Suprapubic skin (tissue), 4 donors: ENCODE results near the gene CECR2. TPM values are rescaled to one million over a fixed set of nuclear protein-coding genes. Genes with fewer than 3 reads are reported as not detected.

ENCODE experiments used
- DNase-seq, 2 donors: peaks; one replicate each; pipeline ENCODE4 v3.0.0-alpha.2; 2019; ENCODE audit warnings: low spot score in 2 of 2
- H3K27ac ChIP-seq: fragments of 200-600 bp; sonication (generic); one replicate; pipeline ENCODE4 v1.5.1; 2019
- H3K27me3 ChIP-seq: fragments of 200-600 bp; sonication (generic); one replicate; pipeline ENCODE4 v1.5.1; 2019
- H3K36me3 ChIP-seq: fragments of 200-600 bp; sonication (generic); one replicate; pipeline ENCODE4 v1.5.1; 2019
- H3K4me1 ChIP-seq: fragments of 200-600 bp; sonication (generic); one replicate; pipeline ENCODE4 v1.5.1; 2019
- H3K4me3 ChIP-seq: fragments of 200-600 bp; sonication (generic); one replicate; pipeline ENCODE4 v1.5.1; 2019; ENCODE audit warnings: mild to moderate bottlenecking
- H3K9me3 ChIP-seq: fragments of 200-600 bp; sonication (generic); one replicate; pipeline ENCODE4 v1.5.1; 2019
- EP300 ChIP-seq: sonication (generic); formaldehyde crosslinking; IDR thresholded peaks from one replicate; pipeline ENCODE4 v1.6.1; 2017; ENCODE audit warnings: antibody characterized with exemption
- POLR2A ChIP-seq, 2 donors: fragments of 450-650 bp; IDR thresholded peaks; one replicate each; pipeline ENCODE4 v1.6.1; 2017; ENCODE audit warnings: antibody characterized with exemption in 2 of 2, mild to moderate bottlenecking in 2 of 2, moderate library complexity in 2 of 2
- POLR2AphosphoS5 ChIP-seq, 3 donors: sonication (generic); formaldehyde crosslinking; IDR thresholded peaks; one replicate each; pipeline ENCODE4 v1.6.1; 2017; ENCODE audit warnings: antibody characterized with exemption in 3 of 3
- WGBS: methylation state at CpG from one replicate; pipeline ENCODE4 v1.1.5; 2018; 5-methylcytosine and 5-hydroxymethylcytosine counted together
- total RNA-seq, 4 donors: library from RNA; depleted of rRNA; stranded (reverse); fragments of >200 nt; gene quantifications; one replicate each; pipeline ENCODE4 v1.1.0, GENCODE V29; 2016
- TF ChIP-seq, protein P1 (sequence below), 2 donors: fragments of 200-600 bp in 1 of 2; fragments of 450-650 bp in 1 of 2; sonication (generic) in 1 of 2; IDR thresholded peaks; one replicate each; pipeline ENCODE4 v1.5.1; 2016 to 2019; ENCODE audit warnings: antibody characterized with exemption in 2 of 2, mild to moderate bottlenecking in 1 of 2, moderate library complexity in 1 of 2

The CECR2 gene
- total RNA-seq, 4 donors from 2014 or later: 2.5 to 3.9 (median 3.7) TPM

DNA sequence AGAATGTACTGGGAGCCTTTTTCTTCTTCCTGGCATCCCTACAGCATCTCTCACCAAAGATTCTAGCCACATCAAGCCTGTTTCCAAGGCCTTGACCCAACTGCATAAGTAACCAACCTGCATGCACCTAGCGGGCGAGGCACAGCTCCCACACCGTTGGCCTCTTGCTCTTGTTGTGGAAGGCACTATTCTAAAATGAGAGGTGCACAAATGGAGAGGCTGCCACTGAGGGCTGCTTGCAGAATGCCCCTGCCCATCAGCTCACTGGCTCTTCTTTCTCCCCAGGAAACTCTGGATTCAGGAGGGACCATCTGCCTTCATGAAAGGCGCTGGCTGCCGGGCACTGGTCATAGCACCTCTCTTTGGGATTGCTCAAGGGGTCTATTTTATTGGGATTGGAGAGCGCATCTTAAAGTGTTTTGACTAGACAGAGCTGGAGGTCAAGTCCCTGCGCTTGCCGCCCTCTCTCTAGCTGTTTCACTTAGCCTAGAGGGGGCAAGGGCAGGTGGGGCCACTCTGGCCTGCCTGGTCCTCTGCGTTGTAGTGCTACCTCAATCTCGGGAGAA is 220.6 kb downstream of the CECR2 start:
- TF ChIP-seq, protein P1, sequence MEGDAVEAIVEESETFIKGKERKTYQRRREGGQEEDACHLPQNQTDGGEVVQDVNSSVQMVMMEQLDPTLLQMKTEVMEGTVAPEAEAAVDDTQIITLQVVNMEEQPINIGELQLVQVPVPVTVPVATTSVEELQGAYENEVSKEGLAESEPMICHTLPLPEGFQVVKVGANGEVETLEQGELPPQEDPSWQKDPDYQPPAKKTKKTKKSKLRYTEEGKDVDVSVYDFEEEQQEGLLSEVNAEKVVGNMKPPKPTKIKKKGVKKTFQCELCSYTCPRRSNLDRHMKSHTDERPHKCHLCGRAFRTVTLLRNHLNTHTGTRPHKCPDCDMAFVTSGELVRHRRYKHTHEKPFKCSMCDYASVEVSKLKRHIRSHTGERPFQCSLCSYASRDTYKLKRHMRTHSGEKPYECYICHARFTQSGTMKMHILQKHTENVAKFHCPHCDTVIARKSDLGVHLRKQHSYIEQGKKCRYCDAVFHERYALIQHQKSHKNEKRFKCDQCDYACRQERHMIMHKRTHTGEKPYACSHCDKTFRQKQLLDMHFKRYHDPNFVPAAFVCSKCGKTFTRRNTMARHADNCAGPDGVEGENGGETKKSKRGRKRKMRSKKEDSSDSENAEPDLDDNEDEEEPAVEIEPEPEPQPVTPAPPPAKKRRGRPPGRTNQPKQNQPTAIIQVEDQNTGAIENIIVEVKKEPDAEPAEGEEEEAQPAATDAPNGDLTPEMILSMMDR (IDR thresholded peaks at IDR 0.05): no peak
- no peak for TF ChIP-seq POLR2A (IDR thresholded peaks at IDR 0.05)
- no peak for TF ChIP-seq POLR2AphosphoS5 (IDR thresholded peaks at IDR 0.05)
- TF ChIP-seq EP300: no peak
- Histone ChIP-seq H3K9me3 (no peaks in the 10 kb centered on the region), H3K27me3 (no peaks in the 10 kb centered on the region), H3K27ac (no peak overlapping the region), H3K36me3 (peaks cover 51% of the 10 kb centered on the region), H3K4me3 (no peak overlapping the region), H3K4me1 (no peaks in the 10 kb centered on the region)
- no peak for DNase-seq
- WGBS: 91% methylated on average over 10 of the region's 10 CpGs

GRCh38 chr22:17590586-17590985 is 221.3 kb downstream of the CECR2 start:
- no peak for TF ChIP-seq POLR2A (IDR thresholded peaks at IDR 0.05)
- TF ChIP-seq EP300: no peak
- TF ChIP-seq, protein P1 (IDR thresholded peaks at IDR 0.05): no peak
- TF ChIP-seq POLR2AphosphoS5 (IDR thresholded peaks at IDR 0.05): no peak
- no peaks in the 10 kb centered on the region for H3K27me3 ChIP-seq
- no peak for DNase-seq
- H3K4me3 ChIP-seq: no peak overlapping the region
- no peaks in the 10 kb centered on the region for H3K4me1 ChIP-seq
- H3K27ac ChIP-seq: no peak overlapping the region
- 91% methylated on average over 5 of the region's 5 CpGs for WGBS
- H3K9me3 ChIP-seq: no peaks in the 10 kb centered on the region
- peaks cover 58% of the 10 kb centered on the region for H3K36me3 ChIP-seq

- Histone ChIP-seq H3K36me3 (peaks cover 74% of the 10 kb centered on the region), H3K4me3 (no peak overlapping the region), H3K27ac (no peak overlapping the region), H3K4me1 (no peaks in the 10 kb centered on the region), H3K9me3 (no peaks in the 10 kb centered on the region), H3K27me3 (no peaks in the 10 kb centered on the region)
- DNase-seq: no peak
- WGBS: 88% methylated on average over 5 of the region's 5 CpGs
- TF ChIP-seq POLR2A (IDR thresholded peaks at IDR 0.05) (no peak), POLR2AphosphoS5 (IDR thresholded peaks at IDR 0.05) (no peak)
- TF ChIP-seq, protein P1 (IDR thresholded peaks at IDR 0.05): no peak
These were observed 222.9 kb downstream of the CECR2 start for GRCh38 chr22:17592201-17592600.

DNA sequence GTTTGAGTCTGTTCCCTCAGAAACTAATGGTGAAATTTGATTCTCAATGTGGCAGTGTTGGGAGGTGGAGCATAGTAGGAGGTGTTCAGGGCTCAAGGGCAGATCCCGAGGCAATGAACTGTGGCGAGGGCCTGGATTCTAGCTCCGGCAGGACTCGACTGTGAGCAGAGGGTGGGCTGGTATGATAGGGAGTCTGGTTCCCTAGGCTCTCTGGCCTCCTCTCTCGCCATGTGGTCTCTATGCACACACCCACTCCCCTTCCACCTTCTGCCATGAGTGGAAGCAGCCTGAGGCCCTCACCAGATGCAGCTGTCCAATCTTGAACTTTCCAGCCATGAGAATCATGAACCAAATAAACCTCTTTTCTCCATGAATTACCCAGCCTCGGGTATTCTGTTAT is 227.0 kb downstream of the CECR2 start:
- no peak for DNase-seq
- H3K9me3 ChIP-seq: no peaks in the 10 kb centered on the region
- WGBS: 92% methylated on average over 6 of the region's 6 CpGs
- H3K4me3 ChIP-seq: no peak overlapping the region
- no peak overlapping the region for H3K27ac ChIP-seq
- TF ChIP-seq, protein P1 (IDR thresholded peaks at IDR 0.05): no peak
- TF ChIP-seq POLR2AphosphoS5 (IDR thresholded peaks at IDR 0.05): no peak
- no peak for TF ChIP-seq EP300
- TF ChIP-seq POLR2A (IDR thresholded peaks at IDR 0.05): no peak
- no peaks in the 10 kb centered on the region for H3K27me3 ChIP-seq
- H3K4me1 ChIP-seq: no peaks in the 10 kb centered on the region
- peaks cover 97% of the 10 kb centered on the region for H3K36me3 ChIP-seq

- Histone ChIP-seq H3K36me3 (peaks cover 91% of the 10 kb centered on the region), H3K27ac (no peak overlapping the region), H3K27me3 (no peaks in the 10 kb centered on the region), H3K4me1 (no peaks in the 10 kb centered on the region), H3K4me3 (no peak overlapping the region), H3K9me3 (no peaks in the 10 kb centered on the region)
- DNase-seq: no peak
- WGBS: 98% methylated on average over 2 of the region's 2 CpGs
- TF ChIP-seq POLR2AphosphoS5 (IDR thresholded peaks at IDR 0.05) (no peak), EP300 (no peak), POLR2A (IDR thresholded peaks at IDR 0.05) (no peak)
These were observed 228.0 kb downstream of the CECR2 start for GRCh38 chr22:17597217-17597616.

DNA sequence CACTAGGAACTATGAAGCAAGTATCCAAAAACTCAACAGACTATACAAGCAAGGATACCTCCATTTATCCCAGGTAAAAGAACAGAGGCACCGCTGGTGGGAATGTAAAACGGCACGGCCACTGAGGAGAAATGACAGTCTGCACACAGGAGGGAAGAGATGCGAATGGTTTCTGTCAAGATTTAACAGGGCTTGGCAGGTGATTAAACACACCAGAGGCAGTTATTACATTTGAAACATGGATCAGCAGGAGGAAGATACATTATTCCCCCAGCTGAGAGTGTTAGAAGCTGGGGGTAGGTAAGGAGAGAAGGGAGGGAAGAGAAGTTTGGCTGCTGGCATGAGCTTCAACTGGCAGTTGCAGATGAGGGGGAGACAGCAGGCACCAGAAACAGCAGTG is 229.1 kb downstream of the CECR2 start:
- TF ChIP-seq EP300 (no peak), POLR2A (IDR thresholded peaks at IDR 0.05) (no peak), POLR2AphosphoS5 (IDR thresholded peaks at IDR 0.05) (no peak)
- TF ChIP-seq, protein P1 (IDR thresholded peaks at IDR 0.05): no peak
- no peaks in the 10 kb centered on the region for H3K9me3 ChIP-seq
- H3K36me3 ChIP-seq: peaks cover 85% of the 10 kb centered on the region
- no peaks in the 10 kb centered on the region for H3K4me1 ChIP-seq
- WGBS: 95% methylated on average over 4 of the region's 4 CpGs
- DNase-seq: peak in 1 of 2 donors; percentile 21
- no peak overlapping the region for H3K4me3 ChIP-seq
- H3K27me3 ChIP-seq: no peaks in the 10 kb centered on the region
- no peak overlapping the region for H3K27ac ChIP-seq
